K562 (cell line): ENCODE results near the gene FOXJ3. TPM values are rescaled to one million over a fixed set of nuclear protein-coding genes. Genes with fewer than 3 reads are reported as not detected.

Experiments used
- ATAC-seq: fragments of 200-7000 bp; cut with Tn5 transposase; 3 replicates; pipeline ENCODE4 v1.9.1; 2020; ENCODE audit warnings: moderate library complexity
- BruUV-seq: library from RNA; stranded (reverse); fragments of 400-500 nt; replicated peaks from 2 replicates; lab custom pipeline; 2021; lab: Mats Ljungman, UMichigan
- CTCF ChIA-PET: fragments of 300-600 bp; formaldehyde crosslinking; extraction: SDS; loops from one replicate; lab custom pipeline; 2021; ENCODE audit warnings: low intra/inter-chr PET ratio; lab: Yijun Ruan, JAX
- POLR2A ChIA-PET: fragments of 300-600, 350-650 bp; sonication (Branson Sonifier 250); formaldehyde crosslinking; extraction: SDS; loops from one replicate; lab custom pipeline; 2021; ENCODE audit warnings: antibody characterized with exemption, inconsistent platforms; lab: Yijun Ruan, JAX
- DNase-seq, 4 experiments: peaks; one replicate each; pipeline versions ENCODE4 v3.0.0 to v3.0.0-alpha.2; 2011 to 2018; ENCODE audit warnings: low spot score in 3 of 4, mixed read lengths in 3 of 4; ENCODE audit errors: extremely low read depth in 1 of 4
- FAIRE-seq: peaks from 2 replicates; lab custom pipeline; 2011; peaks lifted over from hg19 to GRCh38; lab: Jason Lieb, UNC
- H2AFZ ChIP-seq: 2 replicates; pipeline ENCODE4 v1.6.0; 2011; ENCODE audit warnings: low read depth, low read length, control low read depth, inconsistent platforms
- H3K27ac ChIP-seq: fragments of 200-600 bp; 3 replicates; pipeline ENCODE4 v1.8.0; 2011; ENCODE audit warnings: low read depth, mild to moderate bottlenecking, control low read depth, inconsistent platforms, low read length, moderate library complexity, mixed read lengths; ENCODE audit errors: extremely low read depth
- H3K27me3 ChIP-seq, 2 experiments: fragments of 300-600 bp in 1 of 2; 2 replicates in 1 of 2; 3 replicates in 1 of 2; pipeline versions ENCODE4 v1.6.0 to v1.8.0; 2011; ENCODE audit warnings: inconsistent platforms in 2 of 2, low read length in 2 of 2, mild to moderate bottlenecking in 1 of 2, mixed read lengths in 1 of 2, moderate library complexity in 1 of 2; ENCODE audit not compliant: control insufficient read depth in 2 of 2, insufficient read depth in 2 of 2
- H3K36me3 ChIP-seq: fragments of 300-600 bp; 3 replicates; pipeline ENCODE4 v1.8.0; 2011; ENCODE audit warnings: mild to moderate bottlenecking, low read length, inconsistent platforms; ENCODE audit not compliant: control insufficient read depth, insufficient read depth
- H3K4me1 ChIP-seq, 2 experiments: fragments of 200-600 bp in 1 of 2; replicated peaks in 1 of 2; 2 replicates in 1 of 2; 3 replicates in 1 of 2; pipeline versions ENCODE4 v1.5.1 to v1.8.0; 2011; ENCODE audit warnings: inconsistent platforms in 2 of 2, low read length in 2 of 2, mild to moderate bottlenecking in 1 of 2, mixed read lengths in 1 of 2, moderate library complexity in 1 of 2; ENCODE audit not compliant: control insufficient read depth in 2 of 2, insufficient read depth in 2 of 2
- H3K4me2 ChIP-seq: 2 replicates; pipeline ENCODE4 v1.6.1; 2011; ENCODE audit warnings: low read length, control low read depth, inconsistent platforms, mixed read lengths; ENCODE audit not compliant: insufficient read depth
- H3K4me3 ChIP-seq: fragments of 200-600 bp; sonication (generic), shearing (Covaris generic); 2 replicates; pipeline ENCODE4 v1.5.1; 2016; ENCODE audit warnings: control low read depth, inconsistent platforms
- H3K79me2 ChIP-seq: fragments of 200-600 bp; 3 replicates; pipeline ENCODE4 v1.8.0; 2011; ENCODE audit warnings: low read length, inconsistent platforms; ENCODE audit not compliant: control insufficient read depth, insufficient read depth
- H3K9ac ChIP-seq, 2 experiments: 2 replicates each; pipeline versions ENCODE4 v1.6.0 to v1.6.1; 2011; ENCODE audit warnings: low read depth in 2 of 2, low read length in 2 of 2, control low read depth in 1 of 2, inconsistent platforms in 1 of 2, mild to moderate bottlenecking in 1 of 2, mixed read lengths in 1 of 2; ENCODE audit not compliant: insufficient read depth in 1 of 2
- H3K9me1 ChIP-seq: one replicate; pipeline ENCODE4 v1.6.0; 2011; ENCODE audit warnings: inconsistent platforms, mild to moderate bottlenecking, low read length, moderate library complexity; ENCODE audit not compliant: control insufficient read depth, insufficient read depth
- H3K9me3 ChIP-seq: replicated peaks from 2 replicates; pipeline ENCODE4 v1.5.1; 2011; ENCODE audit warnings: low read depth, low read length, inconsistent platforms; ENCODE audit not compliant: control insufficient read depth, insufficient read depth
- H4K20me1 ChIP-seq: replicated peaks from 2 replicates; pipeline ENCODE4 v1.6.1; 2011; ENCODE audit warnings: low read length, inconsistent platforms, mixed read lengths; ENCODE audit not compliant: control insufficient read depth, insufficient read depth
- DPF2 ChIP-seq: fragments of 450-650 bp; IDR thresholded peaks from 2 replicates; pipeline ENCODE4 v1.6.1; 2016
- ETV1 ChIP-seq: fragments of 450-650 bp; conservative IDR thresholded peaks from 2 replicates; pipeline ENCODE4 v1.6.1; 2016; ENCODE audit warnings: missing genetic modification characterization, control low read depth, low read depth, missing compliant biosample characterization
- FOXJ3 ChIP-seq: sonication (generic); formaldehyde crosslinking; IDR thresholded peaks from 2 replicates; pipeline ENCODE4 v1.4.0; 2020; ENCODE audit warnings: mild to moderate bottlenecking, missing genetic modification reagents
- FOXK2 ChIP-seq, 2 experiments: fragments of 450-650 bp; IDR thresholded peaks in 1 of 2; conservative IDR thresholded peaks in 1 of 2; 2 replicates each; pipeline ENCODE4 v1.6.1; 2016; ENCODE audit warnings: low read depth in 2 of 2, mild to moderate bottlenecking in 1 of 2
- HDAC6 ChIP-seq: IDR thresholded peaks from 2 replicates; pipeline ENCODE4 v1.6.1; 2012; ENCODE audit warnings: low read depth, mild to moderate bottlenecking, control low read depth, inconsistent platforms, low read length, moderate library complexity
- MTA2 ChIP-seq: fragments of 450-650 bp; IDR thresholded peaks from 2 replicates; pipeline ENCODE4 v1.6.1; 2016; ENCODE audit warnings: low read depth
- SP2 ChIP-seq: IDR thresholded peaks from 2 replicates; pipeline ENCODE4 v1.6.1; 2011; ENCODE audit warnings: mild to moderate bottlenecking, low read depth, low read length, moderate library complexity; ENCODE audit not compliant: poor library complexity, severe bottlenecking; ENCODE audit errors: extremely low read depth
- THRAP3 ChIP-seq: fragments of 450-650 bp; IDR thresholded peaks from 2 replicates; pipeline ENCODE4 v1.6.1; 2016; ENCODE audit warnings: mild to moderate bottlenecking, inconsistent platforms, borderline replicate concordance
- ZNF232 ChIP-seq: sonication (generic); formaldehyde crosslinking; IDR thresholded peaks from 2 replicates; pipeline ENCODE4 v1.8.0; 2022; ENCODE audit warnings: mild to moderate bottlenecking, missing genetic modification reagents
- ZNF277 ChIP-seq: fragments of 250-450 bp; sonication (Bioruptor Pico); IDR thresholded peaks from 2 replicates; pipeline ENCODE4 v1.8.0; 2022; ENCODE audit warnings: inconsistent platforms, mild to moderate bottlenecking, moderate library complexity, borderline replicate concordance
- ZNF740 ChIP-seq, 3 experiments: fragments of 200-800 bp in 1 of 3; sonication (Bioruptor generic) in 1 of 3; sonication (generic) in 1 of 3; formaldehyde crosslinking in 1 of 3; IDR thresholded peaks; 2 replicates each; pipeline versions ENCODE4 v1.6.1 to v1.8.0; 2016 to 2022; ENCODE audit warnings: mild to moderate bottlenecking in 2 of 3, missing compliant biosample characterization in 2 of 3, missing genetic modification characterization in 2 of 3, missing genetic modification reagents in 1 of 3
- WGBS: fragments of 100-300 bp; shearing (Covaris generic); methylation state at CpG from one replicate; pipeline ENCODE4 v1.1.6; 2016; ENCODE audit warnings: low coverage, mixed read lengths; ENCODE audit not compliant: insufficient coverage; ENCODE audit errors: missing lambda C conversion rate; 5-methylcytosine and 5-hydroxymethylcytosine counted together
- in situ Hi-C: fragments of 300-500 bp; cut with MboI; formaldehyde crosslinking; loops from 4 replicates; pipeline ENCODE4 v1.15.0; 2018; ENCODE audit warnings: inconsistent platforms, mixed read lengths
- intact Hi-C: fragments of 100-400 bp; cut with micrococcal nuclease; formaldehyde crosslinking; loops from 2 replicates; pipeline ENCODE4 v1.14.2; 2022
- polyA plus RNA-seq, 8 experiments: library from polyadenylated mRNA; depleted of rRNA in 4 of 8; stranded (reverse) in 5 of 8; unstranded in 3 of 8; fragments of >200 nt; fragmentation: Nextera tagmentation in 2 of 8; fragmentation: Illumina TruSeq in 1 of 8; extraction: Ambion mirVana in 2 of 8; extraction: Trizol in 1 of 8; gene quantifications; 2 replicates each; pipeline versions ENCODE4 v1.2.1 to v1.2.3, GENCODE V29; 2011 to 2014; ENCODE audit warnings: inconsistent platforms in 1 of 8, missing spikeins in 1 of 8
- total RNA-seq, 7 experiments: library from RNA; depleted of rRNA in 6 of 7; stranded (reverse); fragments of >200 nt in 6 of 7; fragmentation: Illumina TruSeq in 2 of 7; extraction: Trizol in 2 of 7; gene quantifications; 2 replicates each; pipeline versions ENCODE4 v1.2.1 to v1.2.3, GENCODE V29; 2011 to 2021; ENCODE audit warnings: low replicate concordance in 1 of 7

Gene FOXJ3
- total and polyA plus RNA-seq, 9 of the 15 experiments (the other 6 are each of a cell fraction or from before 2014, with no cell fraction given): 8.7 to 35.3 (median 23.4) TPM

GRCh38 chr1:42145389-42145716 is 189.7 kb downstream of the FOXJ3 start:
- POLR2A ChIA-PET: no interaction called here
- CTCF ChIA-PET: no interaction called here
- Histone ChIP-seq H3K36me3 (no peaks in the 10 kb centered on the region), H3K4me2 (no peak overlapping the region), H3K4me1 (peaks cover 0 to 4% of the 10 kb centered on the region in 2 experiments; a peak in 1 of 5 replicates), H3K9me1 (no peaks in the 10 kb centered on the region), H4K20me1 (peaks cover 11% of the 10 kb centered on the region), H3K4me3 (no peak overlapping the region), H2AFZ (no peak overlapping the region), H3K9ac (no peak overlapping the region), H3K27me3 (peaks cover 21 to 56% of the 10 kb centered on the region in 2 experiments), H3K27ac (no peak overlapping the region), H3K79me2 (no peaks in the 10 kb centered on the region), H3K9me3 (no peaks in the 10 kb centered on the region)
- under 1% methylated on average over 8 of the region's 8 CpGs for WGBS
- BruUV-seq: no TSS peak
- in situ Hi-C loops: loop anchor here (10.0 to 25.0 kb wide), 2 partner anchors 333 to 571 kb away; no protein-coding TSS in a partner anchor
- DNase-seq (no peak), FAIRE-seq (no peak), ATAC-seq (no peak)
- intact Hi-C loops: loop anchor here (5.0 to 10.0 kb wide), 2 partner anchors 432 to 589 kb away; no protein-coding TSS in a partner anchor
- TF ChIP-seq FOXJ3 (CRISPR knock-in tag) (no peak), DPF2 (no peak), ETV1 (tag) (no peak), FOXK2 (conservative IDR thresholded peaks at IDR 0.05 in 1 of 2, IDR thresholded peaks at IDR 0.05 in 1 of 2; ENCODE audit: low read depth in 2 of 2) (no peak)

GRCh38 chr1:42144711-42145388 is 190.2 kb downstream of the FOXJ3 start:
- peaks cover 21 to 56% of the 10 kb centered on the region in 2 experiments for H3K27me3 ChIP-seq
- FAIRE-seq (no peak), DNase-seq (no peak), ATAC-seq (no peak)
- ChIA-PET POLR2A (no interaction called here), CTCF (no interaction called here)
- WGBS: 2% methylated on average over 12 of the region's 12 CpGs
- no peak overlapping the region for H3K4me3 ChIP-seq
- no peaks in the 10 kb centered on the region for H3K9me3 ChIP-seq
- no peak overlapping the region for H2AFZ ChIP-seq
- BruUV-seq: no TSS peak
- H3K9me1 ChIP-seq: no peaks in the 10 kb centered on the region
- peaks cover 11% of the 10 kb centered on the region for H4K20me1 ChIP-seq
- H3K79me2 ChIP-seq: no peaks in the 10 kb centered on the region
- no peak overlapping the region for H3K4me2 ChIP-seq
- no peak overlapping the region for H3K9ac ChIP-seq
- H3K27ac ChIP-seq: no peak overlapping the region
- no peaks in the 10 kb centered on the region for H3K36me3 ChIP-seq
- intact Hi-C loops (loop anchor here (5.0 to 10.0 kb wide), 2 partner anchors 432 to 590 kb away; no protein-coding TSS in a partner anchor), in situ Hi-C loops (loop anchor here (5.0 to 25.0 kb wide), 3 partner anchors 333 to 587 kb away; no protein-coding TSS in a partner anchor)
- peaks cover 0 to 4% of the 10 kb centered on the region in 2 experiments; a peak in 1 of 5 replicates for H3K4me1 ChIP-seq
- TF ChIP-seq SP2: no peak
- no peak for TF ChIP-seq THRAP3
- no peak for TF ChIP-seq ZNF232 (CRISPR knock-in tag)
- TF ChIP-seq ZNF277 (CRISPR knock-in tag): no peak
- TF ChIP-seq MTA2: no peak
- TF ChIP-seq ZNF740 (CRISPR knock-in tag; IDR thresholded peaks at IDR 0.05): no peak
- no peak for TF ChIP-seq ZNF740 (tag; IDR thresholded peaks at IDR 0.05)
- no peak for TF ChIP-seq HDAC6
